ENCODE results near the gene WDR82. TPM values are rescaled to one million over a fixed set of nuclear protein-coding genes. Genes with fewer than 3 reads are reported as not detected.

WDR82 gene
- total RNA-seq, 2 experiments from 2014 or later = 110 to 111 TPM

DNA sequence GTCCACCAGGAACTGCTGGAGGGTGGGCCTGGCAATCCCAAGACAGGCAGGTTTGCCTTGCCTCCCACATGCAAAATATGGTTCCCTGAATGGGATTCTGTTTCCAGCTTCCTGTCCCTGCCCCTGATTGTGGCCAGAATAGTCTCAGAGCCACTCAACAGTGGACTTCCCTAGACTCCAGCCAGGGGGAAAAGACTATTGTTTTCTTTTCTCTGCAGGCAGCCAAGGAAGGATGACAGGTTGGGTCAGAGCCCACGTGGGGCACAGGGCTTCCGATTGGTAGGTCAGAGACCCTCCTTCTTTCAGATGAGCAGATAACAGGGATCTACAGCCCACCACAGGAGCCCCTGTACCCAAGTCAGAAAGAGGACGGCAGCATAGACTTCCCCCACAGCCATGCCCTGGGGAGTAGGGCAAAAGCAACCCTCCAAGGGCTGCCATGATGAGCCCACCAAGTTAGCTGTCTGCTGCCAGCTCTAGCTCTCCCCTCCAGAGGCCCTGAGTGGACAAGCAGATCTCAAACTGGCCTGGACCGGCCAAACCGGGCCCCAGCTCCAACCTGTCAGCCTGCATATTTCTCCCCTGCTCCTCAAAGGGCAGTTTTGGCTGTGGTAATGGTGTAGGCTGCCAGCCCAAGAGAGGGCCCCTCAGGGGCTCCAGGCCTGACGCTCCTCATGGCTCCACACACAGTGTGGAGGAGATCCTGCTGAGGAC, 59.4 kb downstream of the WDR82 start:
- Mint-ChIP-seq H3K4me3 (no peak overlapping the region), H3K36me3 (peaks cover 13% of the 10 kb centered on the region), H3K27me3 (no peaks in the 10 kb centered on the region), H3K27ac (peak overlapping the region; percentile 73), H3K4me1 (ENCODE audit: low read depth) (peaks cover 77% of the 10 kb centered on the region), H3K9me3 (no peaks in the 10 kb centered on the region)
- intact Hi-C loops (cut with micrococcal nuclease) = loop anchor here (5.0 kb wide), 2 partner anchors 62 to 217 kb away; no protein-coding TSS in a partner anchor
- POLR2A ChIA-PET = interaction anchor here (0.9 to 1.3 kb wide), 3 partner anchors 19 to 120 kb away, joined by 3 to 6 read pairs (median 3); partner anchors contain the start of gene PPM1M
- CTCF ChIA-PET = interaction anchor here (0.7 to 12.4 kb wide), 19 partner anchors 13 to 229 kb away, joined by 3 to 271 read pairs (median 4); partner anchors contain the start of genes DUSP7 and WDR82
- DNase-seq = no peak

DNA sequence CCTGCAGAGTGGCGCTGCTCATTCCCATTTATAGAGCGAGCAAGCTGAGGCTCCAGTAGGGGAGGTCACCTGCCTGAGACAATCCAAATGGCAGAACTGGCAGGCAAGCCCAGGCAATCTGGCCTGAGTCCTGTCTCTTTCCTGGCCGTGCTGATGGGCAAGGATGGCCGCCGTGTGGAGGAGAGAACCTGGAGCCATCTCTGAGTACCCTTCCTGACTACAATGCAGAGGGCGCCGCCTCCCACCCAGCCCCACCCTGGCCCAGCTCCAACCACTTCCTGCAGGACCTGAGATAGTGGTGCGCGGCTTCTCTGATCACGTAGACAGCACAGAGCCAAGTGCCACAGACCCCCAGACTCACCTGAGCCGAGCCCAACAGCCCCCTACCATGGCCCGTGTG, 60.0 kb downstream of the WDR82 start:
- Mint-ChIP-seq H3K27me3 (no peaks in the 10 kb centered on the region), H3K36me3 (peaks cover 16% of the 10 kb centered on the region), H3K4me3 (peak overlapping the region; percentile 40), H3K27ac (peak overlapping the region; percentile 73), H3K9me3 (no peaks in the 10 kb centered on the region), H3K4me1 (ENCODE audit: low read depth) (peaks cover 71% of the 10 kb centered on the region)
- peak; percentile 66 for DNase-seq
- intact Hi-C loops (cut with micrococcal nuclease) = loop anchor here (5.0 kb wide), 2 partner anchors 61 to 216 kb away; no protein-coding TSS in a partner anchor
- ChIA-PET POLR2A (interaction anchor here (1.3 kb wide), 1 partner anchor 28 kb away, joined by 3 read pairs; the partner anchor contains the start of gene PPM1M), CTCF (interaction anchor here (0.9 to 12.4 kb wide), 7 partner anchors 14 to 194 kb away, joined by 3 to 271 read pairs (median 4); partner anchors contain the start of gene WDR82)

DNA sequence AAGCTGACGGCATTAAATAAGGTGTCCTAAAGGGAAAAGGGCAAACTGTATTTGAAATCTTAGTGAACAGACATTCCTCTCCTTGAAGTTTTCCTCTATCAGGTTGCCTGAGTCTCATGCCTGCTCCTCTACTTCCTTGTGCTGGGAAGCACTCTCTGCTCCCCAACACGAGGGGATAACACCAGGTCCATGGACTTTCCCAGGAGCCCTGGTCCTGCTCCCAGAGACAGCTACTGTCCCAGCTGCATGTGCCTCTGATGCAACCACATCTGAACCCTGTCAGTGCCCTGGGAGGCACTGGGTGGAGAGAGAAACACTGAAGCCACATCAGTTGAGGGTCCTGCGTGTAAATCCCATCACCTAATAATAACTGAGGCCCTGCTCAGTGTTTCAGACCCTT, 60.4 kb downstream of the WDR82 start:
- Mint-ChIP-seq H3K4me1 (ENCODE audit: low read depth) (peaks cover 67% of the 10 kb centered on the region), H3K27me3 (no peaks in the 10 kb centered on the region), H3K36me3 (peaks cover 18% of the 10 kb centered on the region), H3K9me3 (no peaks in the 10 kb centered on the region), H3K27ac (peak overlapping the region; percentile 73), H3K4me3 (peak overlapping the region; percentile 40)
- CTCF ChIA-PET = interaction anchor here (0.9 to 12.4 kb wide), 5 partner anchors 15 to 122 kb away, joined by 3 to 271 read pairs (median 50); partner anchors contain the start of gene WDR82
- POLR2A ChIA-PET = interaction anchor here (1.3 kb wide), 1 partner anchor 28 kb away, joined by 3 read pairs; the partner anchor contains the start of gene PPM1M
- intact Hi-C loops (cut with micrococcal nuclease) = loop anchor here (5.0 kb wide), 2 partner anchors 61 to 216 kb away; no protein-coding TSS in a partner anchor
- peak; percentile 10 for DNase-seq

DNA sequence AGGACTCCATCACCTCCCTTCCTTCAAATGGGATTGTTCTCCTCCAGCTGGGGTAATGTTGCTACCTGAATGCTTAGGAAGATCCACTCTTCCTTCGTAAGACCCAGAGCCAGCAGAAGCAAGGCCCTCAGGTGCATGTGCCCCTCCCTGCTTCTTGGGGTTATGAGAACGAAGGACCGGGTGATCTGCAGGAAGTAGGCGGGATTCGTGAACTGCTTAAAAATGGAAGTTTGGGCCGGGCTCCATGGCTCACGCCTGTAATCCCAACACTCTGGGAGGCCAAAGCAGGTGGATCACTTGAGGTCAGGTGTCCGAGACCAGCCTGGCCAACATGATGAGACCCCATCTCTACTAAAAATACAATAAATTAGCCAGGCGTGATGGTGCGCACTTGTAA, 61.0 kb downstream of the WDR82 start:
- no peaks in the 10 kb centered on the region for H3K27me3 Mint-ChIP-seq
- H3K4me3 Mint-ChIP-seq = peak overlapping the region; percentile 46
- intact Hi-C loops (cut with micrococcal nuclease) = loop anchor here (5.0 kb wide), 2 partner anchors 60 to 215 kb away; no protein-coding TSS in a partner anchor
- DNase-seq = peak; percentile 36
- H3K27ac Mint-ChIP-seq = peak overlapping the region; percentile 86
- H3K4me1 Mint-ChIP-seq (ENCODE audit: low read depth) = peaks cover 61% of the 10 kb centered on the region
- CTCF ChIA-PET = interaction anchor here (0.9 to 12.4 kb wide), 6 partner anchors 15 to 230 kb away, joined by 3 to 271 read pairs (median 3); no protein-coding TSS in a partner anchor
- no peaks in the 10 kb centered on the region for H3K9me3 Mint-ChIP-seq
- peaks cover 22% of the 10 kb centered on the region for H3K36me3 Mint-ChIP-seq
- POLR2A ChIA-PET = interaction anchor here (0.6 to 1.5 kb wide), 4 partner anchors 8 to 243 kb away, joined by 3 to 4 read pairs (median 3); partner anchors contain the start of genes ABHD14A and TLR9

DNA sequence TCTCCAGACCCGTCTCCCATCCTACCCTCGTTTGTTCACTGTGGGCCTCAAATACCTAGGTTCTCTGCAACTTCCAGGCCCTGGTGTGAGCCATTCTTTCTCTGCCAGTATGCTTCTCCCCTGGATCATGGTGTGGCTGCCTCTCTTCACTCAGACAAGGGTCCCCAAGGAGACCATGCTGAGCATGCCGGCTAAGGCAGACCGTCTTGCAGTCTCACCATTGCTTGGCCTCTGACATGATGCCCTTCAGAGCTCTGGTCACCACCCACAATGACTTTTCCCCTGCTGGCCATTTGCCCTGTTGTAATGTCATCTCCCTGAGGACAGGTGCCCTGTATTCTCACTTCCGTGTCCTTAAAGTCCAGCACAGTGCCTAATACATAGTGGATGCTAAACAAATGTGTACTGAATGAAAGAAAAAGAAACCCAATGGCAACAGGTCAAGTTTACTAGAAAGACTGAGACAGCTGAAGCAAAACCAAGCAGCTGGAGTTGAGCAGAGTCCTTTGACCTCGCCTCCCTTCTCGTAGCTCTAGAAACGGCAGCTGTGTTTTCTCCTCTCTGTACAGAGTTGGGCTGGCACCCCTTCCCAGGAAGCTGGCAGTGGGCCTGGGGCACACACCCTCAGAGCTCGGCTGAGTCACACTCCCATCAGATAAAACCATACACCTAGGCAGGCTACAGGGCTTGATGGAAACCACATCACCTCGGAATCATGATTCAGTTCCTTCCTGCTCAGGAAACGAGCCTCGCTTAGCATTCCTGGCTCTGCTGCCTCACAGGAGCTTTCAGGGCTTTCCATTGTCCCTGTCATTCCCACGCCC, 61.7 kb downstream of the WDR82 start:
- peaks cover 27% of the 10 kb centered on the region for H3K36me3 Mint-ChIP-seq
- H3K27ac Mint-ChIP-seq = peak overlapping the region; percentile 86
- no peaks in the 10 kb centered on the region for H3K9me3 Mint-ChIP-seq
- ChIA-PET POLR2A (interaction anchor here (0.6 to 1.5 kb wide), 5 partner anchors 9 to 242 kb away, joined by 3 to 5 read pairs (median 3); partner anchors contain the start of genes ABHD14A and TLR9), CTCF (interaction anchor here (0.9 to 12.4 kb wide), 6 partner anchors 16 to 230 kb away, joined by 3 to 271 read pairs (median 3); no protein-coding TSS in a partner anchor)
- peaks cover 55% of the 10 kb centered on the region for H3K4me1 Mint-ChIP-seq (ENCODE audit: low read depth)
- H3K27me3 Mint-ChIP-seq = no peaks in the 10 kb centered on the region
- peak overlapping the region; percentile 46 for H3K4me3 Mint-ChIP-seq
- DNase-seq = peak; percentile 75
- intact Hi-C loops (cut with micrococcal nuclease) = loop anchor here (5.0 kb wide), 2 partner anchors 59 to 214 kb away; no protein-coding TSS in a partner anchor

DNA sequence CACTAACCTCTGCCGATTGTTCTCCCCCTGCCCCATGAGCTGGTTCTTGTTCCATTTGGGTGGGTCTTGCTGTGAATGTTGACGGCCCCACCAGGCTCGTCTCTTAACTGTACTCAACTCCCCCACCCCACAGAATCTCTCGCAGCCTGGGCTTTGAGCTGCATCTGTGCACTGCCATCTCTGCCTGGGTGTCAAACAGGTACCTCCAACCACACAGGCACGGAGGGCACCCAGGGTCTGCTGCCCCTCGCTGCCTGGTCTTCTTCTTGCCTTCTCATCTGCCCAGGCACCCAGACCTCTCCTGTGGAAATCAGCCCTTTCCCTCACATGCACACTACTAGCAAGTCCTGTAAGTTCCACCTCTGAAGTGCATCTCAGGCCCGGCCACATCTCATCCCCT, 63.1 kb downstream of the WDR82 start:
- ChIA-PET CTCF (interaction anchor here (1.0 to 12.4 kb wide), 2 partner anchors 16 to 125 kb away, joined by 5 to 271 read pairs; no protein-coding TSS in a partner anchor), POLR2A (no interaction called here)
- Mint-ChIP-seq H3K27ac (no peak overlapping the region), H3K4me3 (no peak overlapping the region), H3K4me1 (ENCODE audit: low read depth) (peaks cover 43% of the 10 kb centered on the region), H3K36me3 (peaks cover 33% of the 10 kb centered on the region), H3K9me3 (no peaks in the 10 kb centered on the region), H3K27me3 (no peaks in the 10 kb centered on the region)
- intact Hi-C loops (cut with micrococcal nuclease) = loop anchor here (5.0 kb wide), 2 partner anchors 58 to 213 kb away; no protein-coding TSS in a partner anchor
- no peak for DNase-seq

DNA sequence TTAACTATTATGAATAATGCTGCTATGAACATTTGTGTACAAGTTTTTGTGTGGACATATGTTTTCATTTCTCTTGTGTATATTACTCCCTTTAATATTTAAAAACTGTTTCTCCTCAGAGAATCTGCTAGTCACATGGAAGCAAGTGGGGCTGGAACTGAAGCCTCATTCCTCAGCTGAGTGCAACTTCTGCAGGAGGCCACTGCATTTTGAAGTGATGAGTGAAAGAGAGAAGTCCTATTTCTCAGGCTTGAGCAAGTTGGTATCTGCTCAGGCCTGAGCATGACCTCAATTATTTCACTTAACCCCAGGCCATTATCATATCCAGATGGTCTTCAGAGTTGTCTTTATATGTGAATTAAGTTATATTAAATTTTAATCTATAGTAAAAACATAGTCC, 64.5 kb downstream of the WDR82 start:
- H3K27ac Mint-ChIP-seq = no peak overlapping the region
- no peak for DNase-seq
- CTCF ChIA-PET = no interaction called here
- H3K4me3 Mint-ChIP-seq = no peak overlapping the region
- H3K9me3 Mint-ChIP-seq = no peaks in the 10 kb centered on the region
- intact Hi-C loops (cut with micrococcal nuclease) = no loop called here
- H3K27me3 Mint-ChIP-seq = no peaks in the 10 kb centered on the region
- POLR2A ChIA-PET = no interaction called here
- H3K36me3 Mint-ChIP-seq = peaks cover 43% of the 10 kb centered on the region
- H3K4me1 Mint-ChIP-seq (ENCODE audit: low read depth) = peaks cover 32% of the 10 kb centered on the region

DNA sequence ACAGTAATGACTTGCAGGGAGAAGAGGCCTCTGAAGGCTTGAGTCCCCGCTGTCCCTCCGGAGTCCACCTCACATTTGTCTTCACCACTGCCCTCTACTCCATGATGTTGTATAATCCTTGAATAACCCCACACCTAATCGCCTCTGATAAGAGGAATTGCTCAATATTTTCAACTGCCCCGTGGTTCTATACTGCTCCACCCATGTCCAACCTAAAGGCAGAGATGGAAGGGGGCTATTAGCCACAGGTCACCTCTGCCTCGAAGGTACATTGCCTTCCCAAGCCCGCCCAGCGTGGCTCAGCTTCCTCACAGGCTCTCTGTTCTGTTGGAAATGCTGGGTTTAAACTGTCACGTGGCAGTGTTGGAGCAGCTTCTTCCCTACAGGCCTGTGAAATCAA, 65.4 kb downstream of the WDR82 start:
- Mint-ChIP-seq H3K27me3 (no peaks in the 10 kb centered on the region), H3K9me3 (no peaks in the 10 kb centered on the region), H3K4me1 (ENCODE audit: low read depth) (peaks cover 24% of the 10 kb centered on the region), H3K36me3 (peaks cover 49% of the 10 kb centered on the region), H3K27ac (no peak overlapping the region), H3K4me3 (no peak overlapping the region)
- CTCF ChIA-PET = interaction anchor here (0.9 to 1.7 kb wide), 2 partner anchors 10 to 19 kb away, joined by 3 to 4 read pairs; no protein-coding TSS in a partner anchor
- DNase-seq = no peak
- intact Hi-C loops (cut with micrococcal nuclease) = no loop called here
- POLR2A ChIA-PET = no interaction called here

DNA sequence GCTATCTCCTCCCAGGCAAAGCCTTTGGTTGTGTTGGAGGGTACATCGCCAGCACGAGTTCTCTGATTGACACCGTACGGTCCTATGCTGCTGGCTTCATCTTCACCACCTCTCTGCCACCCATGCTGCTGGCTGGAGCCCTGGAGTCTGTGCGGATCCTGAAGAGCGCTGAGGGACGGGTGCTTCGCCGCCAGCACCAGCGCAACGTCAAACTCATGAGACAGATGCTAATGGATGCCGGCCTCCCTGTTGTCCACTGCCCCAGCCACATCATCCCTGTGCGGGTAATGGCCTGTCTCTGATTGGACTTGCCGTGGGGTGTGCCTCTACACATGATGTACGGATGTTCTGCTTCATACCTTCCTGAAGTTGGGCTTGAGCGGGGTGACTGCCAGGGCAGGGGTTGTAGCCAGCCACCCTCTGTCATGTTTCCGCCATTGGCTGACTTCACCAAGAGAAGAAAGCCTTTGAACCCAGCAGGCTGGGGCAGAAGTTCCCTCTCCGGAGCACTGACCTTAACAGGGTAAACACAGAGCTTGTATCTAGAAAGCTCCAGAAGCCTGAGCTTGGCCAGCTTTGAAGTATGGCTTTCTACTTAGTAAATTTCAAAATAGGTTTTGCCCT, 67.1 kb downstream of the WDR82 start:
- ChIA-PET POLR2A (interaction anchor here (1.1 kb wide), 1 partner anchor 14 kb away, joined by 3 read pairs; the partner anchor contains the start of gene ALAS1), CTCF (interaction anchor here (1.5 to 11.0 kb wide), 4 partner anchors 10 to 128 kb away, joined by 4 to 76 read pairs (median 8); no protein-coding TSS in a partner anchor)
- Mint-ChIP-seq H3K27ac (no peak overlapping the region), H3K36me3 (peaks cover 59% of the 10 kb centered on the region), H3K9me3 (no peaks in the 10 kb centered on the region), H3K27me3 (no peaks in the 10 kb centered on the region), H3K4me3 (no peak overlapping the region), H3K4me1 (ENCODE audit: low read depth) (peaks cover 7% of the 10 kb centered on the region)
- DNase-seq = no peak
- intact Hi-C loops (cut with micrococcal nuclease) = no loop called here

DNA sequence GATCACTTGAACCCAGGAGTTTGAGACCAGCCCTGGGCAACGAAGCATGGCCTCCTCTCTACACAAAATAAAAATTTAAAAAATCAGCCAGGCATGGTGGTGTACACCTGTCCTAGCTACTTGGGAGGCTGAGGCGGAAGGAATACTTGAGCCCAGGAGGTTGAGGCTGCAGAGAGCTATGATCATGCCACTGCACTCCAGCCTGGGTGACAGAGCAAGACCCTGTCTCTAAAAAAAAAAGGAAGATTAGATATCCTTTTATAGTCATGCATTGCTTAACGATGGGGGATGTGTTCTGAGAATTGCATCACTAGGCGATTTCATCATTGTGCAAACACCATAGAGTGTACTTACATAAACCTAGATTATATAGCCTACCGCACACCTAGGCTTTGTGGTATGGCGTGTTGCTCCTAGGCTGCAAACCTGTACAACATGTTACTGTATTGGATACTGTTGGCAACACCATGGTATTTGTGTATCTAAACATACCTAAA, 67.9 kb downstream of the WDR82 start:
- Mint-ChIP-seq H3K27me3 (no peaks in the 10 kb centered on the region), H3K4me3 (no peak overlapping the region), H3K4me1 (ENCODE audit: low read depth) (peaks cover 11% of the 10 kb centered on the region), H3K9me3 (no peaks in the 10 kb centered on the region), H3K27ac (no peak overlapping the region), H3K36me3 (peaks cover 64% of the 10 kb centered on the region)
- DNase-seq = no peak
- POLR2A ChIA-PET = interaction anchor here (1.1 kb wide), 1 partner anchor 13 kb away, joined by 3 read pairs; the partner anchor contains the start of gene ALAS1
- intact Hi-C loops (cut with micrococcal nuclease) = no loop called here
- CTCF ChIA-PET = interaction anchor here (0.8 to 11.0 kb wide), 3 partner anchors 11 to 129 kb away, joined by 3 to 76 read pairs (median 12); no protein-coding TSS in a partner anchor

DNA sequence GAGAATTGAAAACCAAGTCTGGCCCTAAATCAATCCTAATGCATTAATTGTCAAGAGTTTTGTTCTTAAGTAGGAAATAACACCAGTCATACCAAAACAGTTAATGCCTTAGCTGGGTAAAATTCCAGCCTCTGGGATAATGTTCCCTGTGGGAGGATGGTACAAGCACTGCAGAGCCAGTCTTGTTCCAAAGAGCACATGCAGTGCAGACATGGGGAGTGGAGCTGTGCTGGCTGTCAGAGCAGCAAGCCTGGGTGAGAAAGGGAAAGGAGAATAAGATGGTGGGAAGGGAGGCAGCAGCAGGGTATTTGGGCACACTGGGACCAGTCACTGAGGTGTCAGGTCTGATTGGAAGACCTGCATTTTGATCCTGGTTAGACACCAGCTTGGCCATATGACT, 68.4 kb downstream of the WDR82 start:
- intact Hi-C loops (cut with micrococcal nuclease) = no loop called here
- no peaks in the 10 kb centered on the region for H3K9me3 Mint-ChIP-seq
- ChIA-PET POLR2A (no interaction called here), CTCF (interaction anchor here (0.8 to 11.0 kb wide), 3 partner anchors 11 to 129 kb away, joined by 3 to 76 read pairs (median 12); no protein-coding TSS in a partner anchor)
- no peak overlapping the region for H3K4me3 Mint-ChIP-seq
- no peak for DNase-seq
- peaks cover 65% of the 10 kb centered on the region for H3K36me3 Mint-ChIP-seq
- peaks cover 12% of the 10 kb centered on the region for H3K4me1 Mint-ChIP-seq (ENCODE audit: low read depth)
- H3K27me3 Mint-ChIP-seq = no peaks in the 10 kb centered on the region
- no peak overlapping the region for H3K27ac Mint-ChIP-seq
